ENCODE measurements around the gene FARP1. TPM values are rescaled to one million over a fixed set of nuclear protein-coding genes. Genes with fewer than 3 reads are reported as not detected.

Gene FARP1
- total RNA-seq, 1 donor from 2014 or later: 186 TPM

DNA sequence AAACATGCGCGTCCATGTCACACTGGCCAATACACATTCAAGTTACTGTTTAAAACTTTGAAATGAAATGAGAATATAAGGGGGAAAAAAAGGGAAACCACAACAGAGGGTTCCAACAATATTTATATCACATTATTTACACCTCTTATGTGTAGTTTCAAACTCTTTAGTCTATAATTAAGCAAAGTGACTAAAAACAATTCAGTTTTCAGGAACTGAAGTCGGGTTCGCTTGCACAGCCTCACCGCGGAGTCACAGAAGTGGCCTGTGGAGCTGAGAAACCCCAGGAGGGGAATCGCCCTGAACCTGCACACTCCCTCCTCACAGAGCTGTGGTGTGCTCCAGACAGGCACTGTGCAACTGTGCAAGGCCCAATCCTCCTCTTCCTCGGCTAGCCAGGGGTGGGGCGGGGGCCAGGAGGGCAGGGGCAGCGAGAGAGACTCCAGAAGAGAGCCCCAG, 358.1 kb downstream of the FARP1 start:
- DNase-seq (ENCODE audit: low spot score): no peak

DNA sequence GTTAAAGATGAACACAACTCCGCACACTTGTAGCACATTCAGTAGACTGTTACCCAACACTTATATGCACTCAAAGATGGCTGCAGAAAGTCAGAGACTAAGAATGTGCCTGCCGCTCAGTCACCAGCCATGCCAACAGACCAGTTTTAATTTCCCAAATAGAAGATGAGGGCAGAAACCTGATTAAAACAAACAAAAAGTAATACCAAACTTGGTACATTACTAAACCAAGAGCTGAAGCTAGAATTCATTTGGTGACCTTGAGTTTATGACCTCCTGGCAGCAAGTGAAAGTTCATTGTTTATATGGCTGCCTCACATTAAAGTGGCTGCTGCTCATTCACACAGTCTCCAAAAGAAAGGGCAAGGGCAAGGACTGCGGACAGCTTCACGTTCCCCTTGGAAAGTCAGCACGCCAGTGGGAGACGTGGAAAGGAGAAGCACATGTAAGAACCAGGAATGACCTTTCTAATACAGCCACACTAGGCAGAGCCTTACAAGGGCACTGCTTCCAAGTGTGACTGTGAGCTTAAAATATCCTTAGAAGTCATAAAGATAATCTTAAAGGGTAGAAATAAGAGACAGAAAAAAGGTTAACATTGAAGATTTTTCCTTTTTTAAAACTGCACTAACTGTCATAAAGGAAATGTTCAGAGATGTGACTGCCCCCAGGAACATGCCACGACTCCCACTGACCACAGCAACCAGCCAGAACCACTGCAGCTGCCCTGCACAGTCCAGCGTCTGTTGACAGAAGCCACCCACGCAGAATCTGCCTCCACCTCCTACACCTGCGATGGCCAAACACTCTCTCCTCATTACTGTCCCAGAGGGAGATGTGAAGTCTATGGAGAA, 360.5 kb downstream of the FARP1 start:
- DNase-seq (ENCODE audit: low spot score): no peak

DNA sequence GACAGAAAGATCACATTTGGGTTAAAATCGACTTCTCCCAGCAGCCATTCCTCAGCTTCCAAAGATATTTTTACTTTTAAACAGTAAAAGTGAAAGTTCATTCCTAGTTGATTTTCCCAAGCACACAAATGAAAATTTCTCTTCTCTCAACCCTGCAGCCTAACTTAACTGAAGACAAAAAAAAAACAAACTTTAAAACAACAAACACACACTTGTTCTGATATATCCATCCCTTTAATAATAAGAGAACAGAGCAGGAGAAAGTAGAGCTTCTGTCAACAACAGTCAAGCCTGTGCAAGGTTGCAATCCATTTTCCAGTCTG, 361.1 kb downstream of the FARP1 start:
- no peak for DNase-seq (ENCODE audit: low spot score)

DNA sequence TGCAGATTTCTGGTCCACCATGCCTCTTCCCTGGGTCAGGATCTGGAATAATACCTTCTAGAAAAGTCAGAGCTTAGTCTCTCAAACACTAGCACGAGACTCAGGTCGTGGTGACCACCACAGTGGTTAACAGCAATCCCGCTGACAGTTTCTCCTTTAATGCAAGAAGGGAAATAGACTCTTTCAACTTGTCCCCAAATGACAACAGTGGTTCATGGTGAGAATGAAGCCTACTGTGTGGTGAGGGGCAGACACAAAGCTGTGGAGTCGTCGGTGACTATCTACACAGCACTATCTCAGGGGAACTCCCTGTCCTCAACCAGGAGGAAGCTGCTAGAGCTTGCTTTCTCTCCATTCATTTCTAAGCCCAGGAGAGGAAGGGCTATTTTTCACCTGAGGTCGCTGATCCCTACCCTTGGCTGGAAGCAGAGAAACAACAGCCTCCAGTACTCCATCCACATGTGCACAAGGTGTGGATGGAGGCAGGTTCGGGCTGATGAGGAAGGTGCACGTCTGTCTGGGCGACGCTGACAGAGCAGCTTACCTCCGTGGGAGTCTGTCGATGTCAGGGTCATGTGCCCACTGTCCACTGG, 361.6 kb downstream of the FARP1 start:
- no peak for DNase-seq (ENCODE audit: low spot score)

Other genes with a start within 250 kb of the FARP1 start
- gene IPO5, start 189.4 kb upstream of the FARP1 start, total RNA-seq: 119 TPM
- gene RNF113B, start 34.2 kb downstream of the FARP1 start, total RNA-seq: not detected

Measured in ureter (tissue), 1 donor.